OCI-LY1 (cell line): ENCODE data around the gene PLEKHA6.

ENCODE experiments used
- H2AFZ ChIP-seq: fragments of 200-600 bp; sonication (generic), shearing (Covaris generic); 2 replicates; pipeline ENCODE4 v1.6.0; 2014; ENCODE audit warnings: antibody characterized with exemption, mild to moderate bottlenecking, low read length
- H3F3A ChIP-seq: fragments of 200-600 bp; sonication (generic), shearing (Covaris generic); 2 replicates; pipeline ENCODE4 v1.6.0; 2014; ENCODE audit warnings: mild to moderate bottlenecking, antibody characterized with exemption, low read length, moderate library complexity; ENCODE audit not compliant: insufficient read depth
- H3K27ac ChIP-seq: fragments of 200-600 bp; sonication (generic); 2 replicates; pipeline ENCODE4 v1.5.1; 2014; ENCODE audit warnings: low read length, mixed run types, mild to moderate bottlenecking, low read depth; ENCODE audit not compliant: poor library complexity, severe bottlenecking
- H3K27me3 ChIP-seq: fragments of 200-600 bp; sonication (generic); 2 replicates; pipeline ENCODE4 v1.6.0; 2014; ENCODE audit warnings: antibody characterized with exemption, mild to moderate bottlenecking, low read length, moderate library complexity; ENCODE audit not compliant: insufficient read depth
- H3K36me3 ChIP-seq: fragments of 200-600 bp; sonication (generic); 2 replicates; pipeline ENCODE4 v1.6.1; 2014; ENCODE audit warnings: mild to moderate bottlenecking, antibody characterized with exemption, low read length, moderate library complexity, mixed read lengths; ENCODE audit not compliant: insufficient read depth
- H3K4me1 ChIP-seq: fragments of 200-600 bp; sonication (generic); 2 replicates; pipeline ENCODE4 v1.5.1; 2014; ENCODE audit warnings: mild to moderate bottlenecking, low read length, moderate library complexity; ENCODE audit not compliant: insufficient read depth, severe bottlenecking
- H3K4me2 ChIP-seq: fragments of 200-600 bp; sonication (generic), shearing (Covaris generic); 2 replicates; pipeline ENCODE4 v1.6.1; 2014; ENCODE audit warnings: low read length
- H3K4me3 ChIP-seq: fragments of 200-600 bp; sonication (generic); 2 replicates; pipeline ENCODE4 v1.5.1; 2014; ENCODE audit warnings: low read length, low read depth, mild to moderate bottlenecking, mixed read lengths; ENCODE audit not compliant: poor library complexity, severe bottlenecking
- H3K79me2 ChIP-seq: fragments of 200-600 bp; shearing (Covaris generic); 2 replicates; pipeline ENCODE4 v1.6.1; 2016; ENCODE audit warnings: mixed run types, low read length, mixed read lengths; ENCODE audit not compliant: insufficient read depth
- H3K9ac ChIP-seq: fragments of 200-600 bp; sonication (generic), shearing (Covaris generic); 2 replicates; pipeline ENCODE4 v1.6.1; 2014; ENCODE audit warnings: mild to moderate bottlenecking, low read length, mixed read lengths
- H3K9me2 ChIP-seq: fragments of 200-600 bp; sonication (generic), shearing (Covaris generic); 2 replicates; pipeline ENCODE4 v1.6.1; 2014; ENCODE audit warnings: low read depth, mild to moderate bottlenecking, low read length, mixed read lengths
- H3K9me3 ChIP-seq: fragments of 200-600 bp; shearing (Covaris generic); 2 replicates; pipeline ENCODE4 v1.6.1; 2014; ENCODE audit warnings: low read length, mixed read lengths
- H4K20me1 ChIP-seq: fragments of 200-600 bp; sonication (generic), shearing (Covaris generic); 2 replicates; pipeline ENCODE4 v1.6.0; 2016; ENCODE audit warnings: mild to moderate bottlenecking, low read length; ENCODE audit not compliant: insufficient read depth
- CTCF ChIP-seq: fragments of 200-600 bp; sonication (generic), shearing (Covaris generic); IDR thresholded peaks from 2 replicates; pipeline ENCODE4 v1.5.1; 2017; ENCODE audit warnings: mild to moderate bottlenecking, antibody characterized with exemption, low read length, moderate library complexity, mixed read lengths
- EZH2 ChIP-seq: fragments of 200-600 bp; sonication (generic), shearing (Covaris generic); IDR thresholded peaks from 2 replicates; pipeline ENCODE4 v1.8.0; 2017; ENCODE audit warnings: borderline replicate concordance, mixed run types, mild to moderate bottlenecking, antibody characterized with exemption, low read length, moderate library complexity, mixed read lengths

PLEKHA6 gene

GRCh38 chr1:204227996-204228785, 131.5 kb downstream of the PLEKHA6 start:
- TF ChIP-seq EZH2 (no peak), CTCF (no peak)
- H3K27ac ChIP-seq: no peak overlapping the region
- H3K79me2 ChIP-seq: no peaks in the 10 kb centered on the region
- H3K9ac ChIP-seq: no peak overlapping the region
- no peaks in the 10 kb centered on the region for H3F3A ChIP-seq
- no peaks in the 10 kb centered on the region for H3K9me2 ChIP-seq
- H3K4me3 ChIP-seq: no peak overlapping the region
- H3K27me3 ChIP-seq: 0 out of 2 replicates have a peak, but pooled peaks cover 6% of the 10 kb centered on the region
- H3K4me1 ChIP-seq: no peaks in the 10 kb centered on the region
- no peaks in the 10 kb centered on the region for H4K20me1 ChIP-seq
- no peak overlapping the region for H2AFZ ChIP-seq
- no peaks in the 10 kb centered on the region for H3K36me3 ChIP-seq
- no peak overlapping the region for H3K4me2 ChIP-seq
- H3K9me3 ChIP-seq: no peaks in the 10 kb centered on the region

- Histone ChIP-seq H3K79me2 (no peaks in the 10 kb centered on the region), H3K27me3 (0 out of 2 replicates have a peak, but pooled peaks cover 6% of the 10 kb centered on the region), H2AFZ (no peak overlapping the region), H4K20me1 (no peaks in the 10 kb centered on the region), H3K27ac (no peak overlapping the region), H3K4me1 (no peaks in the 10 kb centered on the region), H3F3A (no peaks in the 10 kb centered on the region), H3K9me2 (no peaks in the 10 kb centered on the region), H3K9ac (no peak overlapping the region), H3K4me2 (no peak overlapping the region), H3K4me3 (no peak overlapping the region), H3K9me3 (no peaks in the 10 kb centered on the region), H3K36me3 (no peaks in the 10 kb centered on the region)
- TF ChIP-seq CTCF: no peak
- no peak for TF ChIP-seq EZH2
These were observed 132.4 kb downstream of the PLEKHA6 start for GRCh38 chr1:204227351-204227750.

DNA sequence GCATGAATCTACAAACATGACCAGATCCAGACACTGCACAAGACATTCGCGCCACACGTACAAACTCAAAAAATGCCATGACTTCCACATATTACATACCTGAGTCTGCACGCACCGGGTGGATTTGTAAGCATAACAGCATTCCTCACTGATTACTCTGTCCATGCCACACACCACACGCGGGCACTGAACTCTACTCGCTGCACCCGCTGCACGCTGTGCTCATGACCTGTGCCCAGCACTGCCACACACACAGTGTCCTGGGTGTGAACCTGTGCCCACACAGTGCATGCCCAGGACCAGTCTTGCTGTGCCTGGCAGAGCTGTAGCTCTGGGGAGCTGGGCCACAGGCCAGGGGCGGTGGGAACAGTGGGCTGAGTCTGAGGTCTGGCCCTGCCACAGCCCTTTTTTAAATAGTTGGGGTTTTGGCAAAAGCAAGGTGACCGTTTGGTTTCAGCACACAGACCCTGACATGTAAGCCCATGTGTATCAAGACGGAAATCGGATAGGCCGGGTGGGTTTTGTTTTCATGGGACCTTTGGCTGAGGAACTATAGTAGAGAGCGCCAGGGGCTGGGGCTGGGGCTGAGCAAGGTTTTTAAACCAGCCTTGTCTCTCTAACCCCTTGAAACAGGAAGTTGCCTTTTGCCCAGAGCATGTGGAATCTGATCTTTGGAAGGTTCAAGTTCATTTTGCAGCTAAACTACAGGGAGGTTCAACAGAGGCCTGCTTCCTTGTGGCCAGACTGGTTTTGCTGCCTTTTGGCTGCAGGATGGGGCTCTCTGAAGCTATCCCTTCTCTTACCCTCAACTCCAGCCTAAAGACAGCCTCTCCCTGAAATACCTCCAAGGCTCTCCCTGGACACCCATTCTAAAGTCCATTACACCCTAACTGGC, 133.6 kb downstream of the PLEKHA6 start:
- H3K9ac ChIP-seq: no peak overlapping the region
- H3K4me3 ChIP-seq: no peak overlapping the region
- no peaks in the 10 kb centered on the region for H3F3A ChIP-seq
- no peaks in the 10 kb centered on the region for H3K9me3 ChIP-seq
- no peak overlapping the region for H3K4me2 ChIP-seq
- no peaks in the 10 kb centered on the region for H3K36me3 ChIP-seq
- no peak overlapping the region for H3K27ac ChIP-seq
- no peak overlapping the region for H2AFZ ChIP-seq
- no peaks in the 10 kb centered on the region for H3K79me2 ChIP-seq
- H3K4me1 ChIP-seq: no peaks in the 10 kb centered on the region
- no peaks in the 10 kb centered on the region for H4K20me1 ChIP-seq
- H3K9me2 ChIP-seq: no peaks in the 10 kb centered on the region
- no peak for TF ChIP-seq EZH2
- H3K27me3 ChIP-seq: 0 out of 2 replicates have a peak, but pooled peaks cover 6% of the 10 kb centered on the region
